SK-N-SH (cell line): Measurements from ENCODE around the gene SAXO1.

Experiments used
- EP300 ChIP-seq, 2 experiments: IDR thresholded peaks; 2 replicates each; pipeline versions ENCODE4 v1.4.0 to v1.6.1; 2012; ENCODE audit warnings: borderline replicate concordance in 1 of 2, low read depth in 1 of 2, low read length in 1 of 2
- RCOR1 ChIP-seq: fragments of 150-350 bp; IDR thresholded peaks from 2 replicates; pipeline ENCODE4 v1.6.1; 2017; ENCODE audit warnings: antibody characterized with exemption, low read length
- RFX5 ChIP-seq: IDR thresholded peaks from 2 replicates; pipeline ENCODE4 v1.6.1; 2012; ENCODE audit warnings: mild to moderate bottlenecking, improper control_type of control experiment, low read length
- TF ChIP-seq, protein P1 (sequence below): IDR thresholded peaks from 2 replicates; pipeline ENCODE4; 2012
- TF ChIP-seq, protein P2 (sequence below): fragments of 200-600 bp; sonication (generic); IDR thresholded peaks from 2 replicates; pipeline ENCODE4 v1.6.1; 2017; ENCODE audit warnings: antibody characterized with exemption, mild to moderate bottlenecking, moderate library complexity
- TF ChIP-seq, protein P3 (sequence below): IDR thresholded peaks from 2 replicates; pipeline ENCODE4 v1.6.1; 2012; ENCODE audit warnings: mild to moderate bottlenecking, low read depth, low read length, moderate library complexity

DNA sequence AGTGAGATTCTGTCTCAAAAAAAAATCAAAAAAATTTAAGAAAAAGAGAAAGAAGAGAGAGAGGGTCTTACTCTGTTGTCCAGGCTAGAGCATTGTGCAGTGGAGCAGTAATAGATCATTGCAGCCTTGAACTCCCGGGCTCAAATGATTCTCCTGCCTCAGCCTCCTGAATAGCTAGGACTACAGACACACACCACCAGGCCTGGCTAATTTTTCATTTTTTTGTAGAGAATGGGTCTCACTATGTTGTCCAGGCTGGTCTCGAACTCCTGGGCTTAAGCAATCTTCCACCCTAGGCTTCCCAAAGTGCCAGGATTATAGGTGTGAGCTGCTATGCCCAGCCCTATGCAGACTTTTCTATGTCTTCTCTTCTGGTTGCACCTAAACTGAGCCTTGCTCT, 41.2 kb upstream of the SAXO1 start:
- no peak for TF ChIP-seq RFX5
- no peak for TF ChIP-seq EP300 (IDR thresholded peaks at IDR 0.05; ENCODE audit: borderline replicate concordance in 1 of 2, low read depth in 1 of 2, low read length in 1 of 2)
- TF ChIP-seq, protein P1, sequence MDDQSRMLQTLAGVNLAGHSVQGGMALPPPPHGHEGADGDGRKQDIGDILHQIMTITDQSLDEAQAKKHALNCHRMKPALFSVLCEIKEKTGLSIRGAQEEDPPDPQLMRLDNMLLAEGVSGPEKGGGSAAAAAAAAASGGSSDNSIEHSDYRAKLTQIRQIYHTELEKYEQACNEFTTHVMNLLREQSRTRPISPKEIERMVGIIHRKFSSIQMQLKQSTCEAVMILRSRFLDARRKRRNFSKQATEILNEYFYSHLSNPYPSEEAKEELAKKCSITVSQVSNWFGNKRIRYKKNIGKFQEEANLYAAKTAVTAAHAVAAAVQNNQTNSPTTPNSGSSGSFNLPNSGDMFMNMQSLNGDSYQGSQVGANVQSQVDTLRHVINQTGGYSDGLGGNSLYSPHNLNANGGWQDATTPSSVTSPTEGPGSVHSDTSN: no peak
- TF ChIP-seq, protein P2, sequence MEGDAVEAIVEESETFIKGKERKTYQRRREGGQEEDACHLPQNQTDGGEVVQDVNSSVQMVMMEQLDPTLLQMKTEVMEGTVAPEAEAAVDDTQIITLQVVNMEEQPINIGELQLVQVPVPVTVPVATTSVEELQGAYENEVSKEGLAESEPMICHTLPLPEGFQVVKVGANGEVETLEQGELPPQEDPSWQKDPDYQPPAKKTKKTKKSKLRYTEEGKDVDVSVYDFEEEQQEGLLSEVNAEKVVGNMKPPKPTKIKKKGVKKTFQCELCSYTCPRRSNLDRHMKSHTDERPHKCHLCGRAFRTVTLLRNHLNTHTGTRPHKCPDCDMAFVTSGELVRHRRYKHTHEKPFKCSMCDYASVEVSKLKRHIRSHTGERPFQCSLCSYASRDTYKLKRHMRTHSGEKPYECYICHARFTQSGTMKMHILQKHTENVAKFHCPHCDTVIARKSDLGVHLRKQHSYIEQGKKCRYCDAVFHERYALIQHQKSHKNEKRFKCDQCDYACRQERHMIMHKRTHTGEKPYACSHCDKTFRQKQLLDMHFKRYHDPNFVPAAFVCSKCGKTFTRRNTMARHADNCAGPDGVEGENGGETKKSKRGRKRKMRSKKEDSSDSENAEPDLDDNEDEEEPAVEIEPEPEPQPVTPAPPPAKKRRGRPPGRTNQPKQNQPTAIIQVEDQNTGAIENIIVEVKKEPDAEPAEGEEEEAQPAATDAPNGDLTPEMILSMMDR: no peak
- TF ChIP-seq, protein P3, sequence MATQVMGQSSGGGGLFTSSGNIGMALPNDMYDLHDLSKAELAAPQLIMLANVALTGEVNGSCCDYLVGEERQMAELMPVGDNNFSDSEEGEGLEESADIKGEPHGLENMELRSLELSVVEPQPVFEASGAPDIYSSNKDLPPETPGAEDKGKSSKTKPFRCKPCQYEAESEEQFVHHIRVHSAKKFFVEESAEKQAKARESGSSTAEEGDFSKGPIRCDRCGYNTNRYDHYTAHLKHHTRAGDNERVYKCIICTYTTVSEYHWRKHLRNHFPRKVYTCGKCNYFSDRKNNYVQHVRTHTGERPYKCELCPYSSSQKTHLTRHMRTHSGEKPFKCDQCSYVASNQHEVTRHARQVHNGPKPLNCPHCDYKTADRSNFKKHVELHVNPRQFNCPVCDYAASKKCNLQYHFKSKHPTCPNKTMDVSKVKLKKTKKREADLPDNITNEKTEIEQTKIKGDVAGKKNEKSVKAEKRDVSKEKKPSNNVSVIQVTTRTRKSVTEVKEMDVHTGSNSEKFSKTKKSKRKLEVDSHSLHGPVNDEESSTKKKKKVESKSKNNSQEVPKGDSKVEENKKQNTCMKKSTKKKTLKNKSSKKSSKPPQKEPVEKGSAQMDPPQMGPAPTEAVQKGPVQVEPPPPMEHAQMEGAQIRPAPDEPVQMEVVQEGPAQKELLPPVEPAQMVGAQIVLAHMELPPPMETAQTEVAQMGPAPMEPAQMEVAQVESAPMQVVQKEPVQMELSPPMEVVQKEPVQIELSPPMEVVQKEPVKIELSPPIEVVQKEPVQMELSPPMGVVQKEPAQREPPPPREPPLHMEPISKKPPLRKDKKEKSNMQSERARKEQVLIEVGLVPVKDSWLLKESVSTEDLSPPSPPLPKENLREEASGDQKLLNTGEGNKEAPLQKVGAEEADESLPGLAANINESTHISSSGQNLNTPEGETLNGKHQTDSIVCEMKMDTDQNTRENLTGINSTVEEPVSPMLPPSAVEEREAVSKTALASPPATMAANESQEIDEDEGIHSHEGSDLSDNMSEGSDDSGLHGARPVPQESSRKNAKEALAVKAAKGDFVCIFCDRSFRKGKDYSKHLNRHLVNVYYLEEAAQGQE: no peak
- TF ChIP-seq RCOR1: no peak
